Effector memory CD4-positive, alpha-beta T cell (primary cell): ENCODE data around the gene SNAP25.

Experiments used
- DNase-seq, 3 donors: peaks; one replicate each; pipeline ENCODE4 v3.0.0-alpha.2; 2020
- H3K27ac ChIP-seq: 2 replicates; pipeline ENCODE4 v1.7.0; 2013; ENCODE audit warnings: mild to moderate bottlenecking, low read length, moderate library complexity; ENCODE audit not compliant: insufficient read depth, poor library complexity, severe bottlenecking
- H3K27me3 ChIP-seq: replicated peaks from 2 replicates; pipeline ENCODE4 v1.7.0; 2013; ENCODE audit warnings: mild to moderate bottlenecking, low read length; ENCODE audit not compliant: insufficient read depth, control insufficient read depth, poor library complexity, severe bottlenecking
- H3K36me3 ChIP-seq: 2 replicates; pipeline ENCODE4 v1.7.0; 2013; ENCODE audit warnings: mild to moderate bottlenecking, low read length, moderate library complexity; ENCODE audit not compliant: control insufficient read depth, insufficient read depth
- H3K4me1 ChIP-seq: 2 replicates; pipeline ENCODE4 v1.7.0; 2013; ENCODE audit warnings: low read length, mild to moderate bottlenecking; ENCODE audit not compliant: control insufficient read depth, insufficient read depth, poor library complexity, severe bottlenecking
- H3K4me3 ChIP-seq: 2 replicates; pipeline ENCODE4 v1.7.0; 2013; ENCODE audit warnings: low read length, low read depth, mild to moderate bottlenecking; ENCODE audit not compliant: insufficient read depth, poor library complexity, severe bottlenecking
- H3K9me3 ChIP-seq: 2 replicates; pipeline ENCODE4 v1.7.0; 2013; ENCODE audit warnings: mild to moderate bottlenecking, low read length, moderate library complexity; ENCODE audit not compliant: control insufficient read depth

SNAP25 gene

DNA sequence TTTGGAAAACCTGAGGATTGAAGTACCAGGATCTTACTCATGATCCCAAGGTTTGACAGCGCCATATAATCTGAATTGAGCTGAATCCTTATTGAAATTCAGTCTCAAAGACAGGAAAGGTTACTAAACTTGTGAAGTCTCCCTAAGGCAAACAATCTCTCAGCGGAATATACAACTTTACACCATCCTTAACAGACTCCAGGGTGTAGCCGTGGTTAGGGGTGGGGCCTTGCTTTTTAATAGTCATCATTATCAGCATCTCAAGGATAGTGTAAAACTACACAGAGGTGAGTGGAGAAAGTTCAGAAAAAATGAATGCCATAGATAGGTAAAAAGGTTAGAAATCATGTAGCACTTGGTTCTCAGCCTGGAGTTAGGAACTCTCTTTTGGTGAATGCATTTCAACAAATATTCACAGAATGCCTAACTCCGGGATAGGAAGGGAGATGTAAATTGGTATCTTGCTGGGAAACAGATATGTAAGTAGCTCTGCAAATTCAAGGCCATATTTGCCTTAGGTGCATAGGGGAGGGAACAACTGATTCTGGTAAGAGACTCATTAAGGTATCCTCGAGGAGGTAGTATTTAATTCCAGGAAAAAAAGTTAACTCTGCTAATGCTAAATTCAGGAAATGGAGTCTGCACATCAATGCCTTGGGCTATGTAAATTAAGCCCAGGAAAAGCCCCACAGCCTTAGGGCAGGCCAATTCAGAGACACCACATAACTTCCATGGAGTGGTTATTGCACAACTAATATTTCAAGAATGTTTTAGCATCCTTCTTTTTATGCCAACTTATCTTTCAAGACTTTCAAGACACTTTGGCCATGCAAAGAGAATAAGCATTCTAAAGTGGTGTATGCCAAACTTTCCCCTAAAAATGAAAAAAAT, 61.6 kb downstream of the SNAP25 start:
- Histone ChIP-seq H3K27ac (no peak overlapping the region), H3K4me3 (no peak overlapping the region), H3K9me3 (no peaks in the 10 kb centered on the region), H3K4me1 (no peaks in the 10 kb centered on the region), H3K36me3 (no peaks in the 10 kb centered on the region), H3K27me3 (no peaks in the 10 kb centered on the region)
- DNase-seq = no peak

DNA sequence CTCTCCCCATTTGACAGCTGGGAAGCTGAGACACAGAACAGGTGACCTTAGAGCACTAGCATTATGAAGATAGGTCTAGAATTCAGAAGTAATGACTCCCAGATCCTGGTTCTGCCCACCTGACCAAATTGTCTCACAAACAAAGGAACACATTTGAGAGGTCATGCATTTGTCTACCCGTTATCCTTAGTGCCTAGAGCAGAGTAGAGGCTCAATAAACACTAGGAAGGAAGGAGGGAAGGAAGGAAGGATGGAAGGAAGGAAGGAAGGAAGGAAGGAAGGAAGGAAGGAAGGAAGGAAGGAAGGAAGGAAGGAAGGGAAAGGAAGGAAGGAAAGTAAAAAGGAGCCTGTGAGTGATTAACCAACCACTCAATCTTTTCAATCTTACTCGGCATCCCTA, 63.3 kb downstream of the SNAP25 start:
- no peaks in the 10 kb centered on the region for H3K27me3 ChIP-seq
- no peaks in the 10 kb centered on the region for H3K4me1 ChIP-seq
- H3K36me3 ChIP-seq = no peaks in the 10 kb centered on the region
- no peak for DNase-seq
- no peak overlapping the region for H3K27ac ChIP-seq
- no peaks in the 10 kb centered on the region for H3K9me3 ChIP-seq
- H3K4me3 ChIP-seq = no peak overlapping the region

DNA sequence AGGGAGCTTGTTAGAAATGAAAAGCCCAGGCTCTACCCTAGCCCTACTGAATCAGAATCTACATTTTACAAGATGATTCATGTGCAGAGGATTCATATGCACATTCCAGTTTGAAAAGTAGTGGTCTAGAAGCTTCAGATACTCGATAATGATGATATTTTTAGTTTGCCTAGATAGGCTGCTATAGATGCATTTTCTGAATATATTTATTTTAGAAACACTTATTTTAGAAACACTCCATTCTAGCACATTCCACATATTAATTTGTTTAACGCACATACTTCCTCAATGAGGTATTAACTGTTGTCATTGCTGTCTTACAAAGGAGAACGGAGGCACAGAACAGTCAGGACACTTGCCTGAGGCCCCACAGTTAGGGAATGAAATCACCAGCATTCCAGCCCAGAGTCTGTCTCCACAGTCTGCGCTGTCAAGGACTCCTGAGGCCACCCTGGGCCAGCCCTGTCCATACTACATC, 64.4 kb downstream of the SNAP25 start:
- H3K27ac ChIP-seq = no peak overlapping the region
- no peak overlapping the region for H3K4me3 ChIP-seq
- H3K36me3 ChIP-seq = no peaks in the 10 kb centered on the region
- H3K9me3 ChIP-seq = no peaks in the 10 kb centered on the region
- no peak for DNase-seq
- H3K27me3 ChIP-seq = no peaks in the 10 kb centered on the region
- no peaks in the 10 kb centered on the region for H3K4me1 ChIP-seq

DNA sequence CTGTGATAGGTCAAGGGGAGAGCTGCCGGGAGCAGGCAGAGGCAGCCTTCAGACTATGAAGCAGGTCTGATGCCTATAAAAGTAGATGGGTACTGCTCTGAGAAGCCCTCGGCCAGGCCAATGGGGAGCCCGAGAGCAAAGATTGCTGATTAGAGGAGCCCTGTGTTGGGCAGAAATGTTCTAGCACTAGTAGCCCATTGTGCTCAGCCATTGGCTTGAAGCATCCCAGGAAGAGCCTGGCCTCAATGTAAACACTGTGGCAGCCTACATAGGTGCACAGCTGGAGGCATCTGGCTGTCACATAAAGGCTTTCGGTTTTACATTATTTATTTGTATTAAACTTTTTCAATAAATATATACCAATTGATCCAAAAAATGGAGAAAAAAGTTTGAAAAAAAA, 67.7 kb downstream of the SNAP25 start:
- Histone ChIP-seq H3K9me3 (no peaks in the 10 kb centered on the region), H3K27me3 (no peaks in the 10 kb centered on the region)

DNA sequence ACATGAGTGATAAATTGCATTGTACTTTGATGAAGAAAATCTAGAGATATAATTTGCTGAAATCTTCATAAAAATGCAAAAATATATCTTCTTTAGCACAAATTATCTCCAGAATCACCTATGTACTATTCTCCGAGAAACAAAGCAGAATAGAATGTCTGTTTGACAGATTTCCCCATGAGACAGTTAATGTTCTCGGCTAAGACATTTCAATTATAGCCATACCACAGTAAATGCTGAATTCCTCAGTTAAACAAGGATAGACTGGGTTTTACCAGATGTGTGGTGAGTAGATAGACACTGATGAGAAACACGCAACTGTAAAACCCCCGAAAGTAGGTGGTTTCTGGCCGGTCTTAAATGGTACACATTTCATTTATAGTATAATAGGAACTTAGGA, 69.8 kb downstream of the SNAP25 start:
- no peaks in the 10 kb centered on the region for H3K4me1 ChIP-seq

More for the DNA sequence above, 67.7 kb downstream of the SNAP25 start:
- Histone ChIP-seq H3K4me3 (no peak overlapping the region), H3K4me1 (no peaks in the 10 kb centered on the region), H3K27ac (no peak overlapping the region), H3K36me3 (no peaks in the 10 kb centered on the region)
- DNase-seq = no peak

DNA sequence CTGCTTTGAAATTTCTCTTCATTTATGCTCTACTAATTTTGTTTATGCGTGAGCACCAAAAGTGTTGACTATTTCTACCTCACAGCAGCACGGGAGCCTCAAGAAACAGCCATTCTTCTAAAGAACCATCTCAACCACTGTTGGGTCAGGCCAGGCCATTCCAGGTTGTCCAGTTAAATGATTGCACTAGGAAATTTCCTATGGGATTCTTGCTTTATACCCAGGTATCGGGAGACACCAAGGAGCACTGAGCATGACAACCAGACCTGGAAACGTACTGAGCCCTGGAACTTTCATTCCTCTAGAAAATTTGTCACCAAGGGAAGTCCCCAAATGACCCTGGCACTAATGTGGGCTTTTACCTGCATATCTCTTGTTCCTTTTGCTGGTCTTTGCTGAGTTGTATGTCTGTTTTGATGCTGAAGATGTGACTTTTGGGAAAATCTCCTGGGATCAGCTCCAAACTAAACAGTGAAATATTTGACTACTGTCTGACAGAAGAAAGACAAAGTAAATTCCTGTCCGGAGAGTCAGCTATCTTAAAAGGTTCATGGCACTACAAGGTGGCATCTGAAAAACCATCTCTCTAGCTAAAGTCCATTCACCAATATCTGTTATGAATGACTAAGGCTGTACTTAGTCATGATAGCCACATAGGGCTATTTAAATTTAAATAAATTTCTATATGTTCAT, 70.5 kb downstream of the SNAP25 start:
- no peaks in the 10 kb centered on the region for H3K4me1 ChIP-seq
- H3K9me3 ChIP-seq = no peaks in the 10 kb centered on the region
- no peak for DNase-seq
- no peak overlapping the region for H3K4me3 ChIP-seq
- H3K36me3 ChIP-seq = no peaks in the 10 kb centered on the region
- H3K27ac ChIP-seq = no peak overlapping the region
- no peaks in the 10 kb centered on the region for H3K27me3 ChIP-seq

More for the DNA sequence above, 69.8 kb downstream of the SNAP25 start:
- DNase-seq = no peak
- Histone ChIP-seq H3K27me3 (no peaks in the 10 kb centered on the region), H3K27ac (no peak overlapping the region), H3K9me3 (no peaks in the 10 kb centered on the region), H3K36me3 (no peaks in the 10 kb centered on the region), H3K4me3 (no peak overlapping the region)

DNA sequence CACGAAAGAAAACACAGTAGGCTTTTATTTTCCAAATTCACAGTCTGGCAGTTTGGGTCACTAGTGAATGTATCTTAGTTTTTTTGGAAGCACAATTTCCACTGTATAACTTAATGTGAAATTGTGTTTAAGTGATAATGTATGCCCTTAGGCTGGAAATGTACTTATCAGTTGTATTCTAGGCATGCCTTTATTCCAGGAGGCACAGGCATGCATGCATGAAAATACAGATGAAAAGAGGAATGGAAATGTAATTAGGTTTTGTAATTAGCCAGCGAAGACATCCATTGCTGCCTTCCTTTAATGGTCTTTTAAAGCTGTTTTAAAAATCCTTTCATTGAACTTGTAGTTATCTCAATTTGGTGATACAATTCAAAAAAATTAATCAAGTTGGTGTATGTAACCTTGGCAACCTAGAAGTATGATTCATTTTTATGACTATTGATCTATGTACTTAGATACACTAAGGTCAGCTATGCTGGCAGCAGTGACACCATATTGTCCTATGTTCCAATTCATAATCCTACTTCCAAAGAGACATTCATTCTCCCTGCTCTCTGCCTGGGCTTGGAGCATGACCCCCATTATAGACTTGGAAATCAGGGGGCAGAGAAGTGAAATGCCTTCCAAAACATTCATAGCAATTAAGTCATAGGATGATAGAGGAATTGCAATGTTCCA, 73.1 kb downstream of the SNAP25 start:
- Histone ChIP-seq H3K36me3 (no peaks in the 10 kb centered on the region), H3K4me3 (no peak overlapping the region), H3K4me1 (no peaks in the 10 kb centered on the region)

DNA sequence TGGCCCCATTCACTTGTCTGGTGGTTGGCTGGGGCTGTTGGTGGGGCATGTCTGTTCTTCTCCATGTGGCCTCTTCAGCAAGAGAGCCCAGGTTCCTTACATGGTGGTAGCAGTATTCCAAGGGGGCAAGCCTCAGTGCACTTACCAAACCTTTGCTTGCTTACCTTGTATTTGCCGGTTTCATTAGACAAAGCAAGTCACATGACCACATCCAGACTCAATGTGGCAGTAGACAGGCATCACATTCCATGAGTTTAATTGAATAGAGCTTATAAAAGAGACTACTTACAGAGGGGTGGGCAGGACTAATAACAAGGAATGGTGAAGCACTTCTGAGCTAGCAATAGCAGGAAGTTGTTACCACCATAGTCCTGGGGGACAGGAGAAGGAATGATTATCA, 78.6 kb downstream of the SNAP25 start:
- Histone ChIP-seq H3K4me1 (no peaks in the 10 kb centered on the region), H3K9me3 (no peaks in the 10 kb centered on the region), H3K4me3 (no peak overlapping the region), H3K27ac (no peak overlapping the region), H3K36me3 (no peaks in the 10 kb centered on the region), H3K27me3 (no peaks in the 10 kb centered on the region)
- no peak for DNase-seq

More for the DNA sequence above, 73.1 kb downstream of the SNAP25 start:
- DNase-seq = no peak
- Histone ChIP-seq H3K27me3 (no peaks in the 10 kb centered on the region), H3K9me3 (no peaks in the 10 kb centered on the region), H3K27ac (no peak overlapping the region)

DNA sequence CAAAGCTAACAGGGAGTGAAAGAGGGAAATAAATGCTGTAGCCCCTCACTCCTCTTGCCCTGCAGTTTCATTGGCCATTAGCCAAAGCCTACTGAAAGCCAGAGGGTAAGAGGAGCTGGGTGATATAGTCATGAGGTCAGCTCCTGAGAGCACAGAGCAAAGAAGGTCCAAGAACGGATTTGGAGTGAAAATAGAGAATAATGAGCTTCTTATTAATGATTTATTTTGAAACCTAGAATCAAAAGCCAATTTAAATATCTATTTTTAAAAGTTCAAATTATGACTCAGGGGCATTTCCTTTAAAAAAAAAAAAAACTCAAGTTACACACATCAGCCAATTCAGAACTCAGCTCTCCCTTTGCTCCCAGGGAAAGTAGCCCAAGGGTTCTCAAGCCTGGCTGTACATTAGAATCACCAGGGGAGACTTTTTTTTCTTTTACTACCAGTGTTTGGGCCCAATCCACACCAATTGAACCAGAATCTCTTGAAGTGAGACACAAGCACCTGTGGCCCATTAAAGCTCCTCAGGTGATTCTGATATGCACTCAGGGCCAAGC, 79.1 kb downstream of the SNAP25 start:
- H3K27me3 ChIP-seq = no peaks in the 10 kb centered on the region
- H3K4me1 ChIP-seq = no peaks in the 10 kb centered on the region
- H3K36me3 ChIP-seq = no peaks in the 10 kb centered on the region
- H3K9me3 ChIP-seq = no peaks in the 10 kb centered on the region
- no peak for DNase-seq
- no peak overlapping the region for H3K4me3 ChIP-seq
- no peak overlapping the region for H3K27ac ChIP-seq
